ENCODE measurements around the gene TEK. TPM values are rescaled to one million over a fixed set of nuclear protein-coding genes. Genes with fewer than 3 reads are reported as not detected.

The TEK gene
- total RNA-seq, 5 donors from 2014 or later (not counting 1 experiment from before 2014, with no cell fraction given), result 0.16 TPM; not detected in 4

DNA sequence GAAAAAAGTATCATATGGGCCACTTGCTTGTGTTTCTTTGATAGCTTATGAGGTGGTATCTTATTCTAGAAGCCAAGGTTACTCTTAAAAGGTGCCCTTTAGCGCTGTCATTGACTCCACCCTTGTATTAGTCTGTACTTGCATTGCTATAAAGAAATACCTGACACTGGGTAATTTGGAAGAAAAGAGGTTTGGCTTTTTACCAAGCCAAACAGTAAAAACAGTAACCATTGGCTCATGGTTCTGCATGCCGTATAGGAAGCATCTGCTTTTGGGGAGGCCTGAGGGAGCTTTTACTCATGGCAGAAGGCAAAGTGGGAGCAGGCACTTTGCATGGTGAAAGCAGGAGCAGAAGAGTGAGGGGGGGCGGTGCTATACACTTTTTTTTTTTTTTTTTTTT is 87.4 kb downstream of the TEK start:
- H3K9me3 ChIP-seq, result no peaks in the 10 kb centered on the region
- DNase-seq, result no peak
- ChIA-PET CTCF (no interaction called here), POLR2A (no interaction called here)
- no peaks in the 10 kb centered on the region for H3K36me3 ChIP-seq (ENCODE audit: control insufficient read depth in 2 of 2, extremely low read depth in 1 of 2, insufficient read depth in 1 of 2, low read length in 1 of 2)
- no peaks in the 10 kb centered on the region for H3K36me3 Mint-ChIP-seq
- no peak for ATAC-seq (replicated peaks in 1 of 4)
- H3K27me3 Mint-ChIP-seq, result peaks cover 4 to 8% of the 10 kb centered on the region in 2 donors
- H3K4me3 Mint-ChIP-seq, result no peak overlapping the region
- no peak overlapping the region for H3K27ac Mint-ChIP-seq
- no peaks in the 10 kb centered on the region for H3K27me3 ChIP-seq (replicated peaks in 1 of 2; ENCODE audit: control insufficient read depth in 2 of 2, extremely low read depth in 1 of 2, insufficient read depth in 2 of 2, low read length in 1 of 2)
- H3K4me1 Mint-ChIP-seq, result no peaks in the 10 kb centered on the region
- H3K9me3 Mint-ChIP-seq, result no peaks in the 10 kb centered on the region
- no peak overlapping the region for H3K27ac ChIP-seq (ENCODE audit: low read length)
- H3K4me1 ChIP-seq (ENCODE audit: control insufficient read depth in 1 of 2, extremely low read depth in 1 of 2, insufficient read depth in 2 of 2, low read length in 2 of 2), result no peaks in the 10 kb centered on the region
- no CpG with 5 or more reads among the region's 3 CpGs for WGBS (ENCODE audit: insufficient coverage)
- no peak overlapping the region for H3K4me3 ChIP-seq (ENCODE audit: control insufficient read depth in 1 of 2, extremely low read depth in 1 of 2, low read length in 1 of 2)

DNA sequence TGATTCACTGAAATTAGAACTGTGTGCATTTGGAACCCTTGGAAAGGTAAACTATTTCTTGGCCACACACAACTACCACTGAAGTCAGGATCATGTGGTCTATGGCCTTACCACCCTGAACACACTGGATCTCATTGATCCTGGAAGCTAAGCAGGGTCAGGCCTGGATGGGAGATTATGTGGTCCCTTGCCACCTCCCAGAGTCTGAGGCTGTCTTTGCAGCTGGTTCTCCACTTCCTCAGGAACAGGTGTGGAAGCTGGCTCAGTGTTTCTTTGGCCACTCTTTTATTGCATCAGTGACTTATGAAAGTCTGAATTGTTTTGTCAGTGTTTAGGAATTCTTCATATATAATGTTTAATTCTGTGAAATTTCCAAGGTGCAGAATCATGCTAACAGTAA is 89.2 kb downstream of the TEK start:
- CTCF ChIA-PET, result no interaction called here
- Histone ChIP-seq H3K27me3 (replicated peaks in 1 of 2; ENCODE audit: control insufficient read depth in 2 of 2, extremely low read depth in 1 of 2, insufficient read depth in 2 of 2, low read length in 1 of 2) (no peaks in the 10 kb centered on the region), H3K27ac (ENCODE audit: low read length) (no peak overlapping the region), H3K4me1 (ENCODE audit: control insufficient read depth in 1 of 2, extremely low read depth in 1 of 2, insufficient read depth in 2 of 2, low read length in 2 of 2) (no peaks in the 10 kb centered on the region), H3K36me3 (ENCODE audit: control insufficient read depth in 2 of 2, extremely low read depth in 1 of 2, insufficient read depth in 1 of 2, low read length in 1 of 2) (no peaks in the 10 kb centered on the region), H3K4me3 (ENCODE audit: control insufficient read depth in 1 of 2, extremely low read depth in 1 of 2, low read length in 1 of 2) (no peak overlapping the region), H3K9me3 (no peaks in the 10 kb centered on the region)
- no peaks in the 10 kb centered on the region for H3K9me3 Mint-ChIP-seq
- H3K27me3 Mint-ChIP-seq, result peaks cover 4 to 8% of the 10 kb centered on the region in 2 donors
- ATAC-seq (replicated peaks in 1 of 4), result no peak
- no peak overlapping the region for H3K4me3 Mint-ChIP-seq
- H3K4me1 Mint-ChIP-seq, result no peaks in the 10 kb centered on the region
- no peak overlapping the region for H3K27ac Mint-ChIP-seq
- no peak for DNase-seq
- POLR2A ChIA-PET, result no interaction called here
- no peaks in the 10 kb centered on the region for H3K36me3 Mint-ChIP-seq

DNA sequence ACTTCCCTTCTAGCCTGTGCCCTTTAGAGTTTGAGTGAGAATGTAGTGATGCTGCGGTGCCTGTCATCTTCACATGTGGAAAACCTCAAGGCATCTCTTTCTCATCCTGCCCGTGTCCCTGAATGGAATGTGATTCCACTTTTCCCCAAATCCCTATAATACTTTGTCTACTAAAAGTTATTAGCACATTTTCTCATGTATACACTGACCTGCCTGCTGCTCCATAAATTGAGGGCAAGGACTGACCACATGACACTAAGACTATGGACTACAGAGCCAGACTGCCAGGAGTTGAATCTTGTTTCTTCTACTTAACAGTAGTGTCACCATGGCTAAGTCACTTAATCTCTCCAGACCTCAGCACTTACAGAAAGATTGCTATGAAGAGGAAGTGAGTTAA is 93.0 kb downstream of the TEK start:
- Mint-ChIP-seq H3K4me1 (no peaks in the 10 kb centered on the region), H3K27ac (no peak overlapping the region)

DNA sequence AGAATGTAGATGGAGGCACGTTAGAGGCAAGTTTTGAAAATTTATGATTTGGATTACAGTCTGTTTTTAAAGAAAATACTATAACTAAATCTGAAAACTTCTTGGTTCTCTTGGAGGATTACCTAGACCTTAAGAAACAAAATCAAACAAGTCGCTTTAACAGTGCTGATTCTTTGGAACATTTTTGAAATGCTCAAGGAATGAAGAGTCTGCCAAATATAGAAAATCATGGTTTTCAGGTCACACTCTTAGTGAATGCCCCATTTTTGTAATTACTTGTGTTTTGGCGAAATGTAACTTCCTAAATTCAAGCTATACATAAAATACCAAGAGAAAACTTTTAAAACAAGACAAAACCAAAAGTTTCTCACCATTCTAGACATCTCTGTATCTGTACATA is 94.8 kb downstream of the TEK start:
- CTCF ChIA-PET, result interaction anchor here in 1 of 2 donors (0.7 kb wide), 1 partner anchor 310 kb away, joined by 6 read pairs; no protein-coding TSS in a partner anchor

More for the DNA sequence above, 93.0 kb downstream of the TEK start:
- no peak overlapping the region for H3K27ac ChIP-seq (ENCODE audit: low read length)
- ATAC-seq (replicated peaks in 1 of 4) (no peak), DNase-seq (no peak)
- 60% methylated on average over 1 of the region's 2 CpGs for WGBS (ENCODE audit: insufficient coverage)
- H3K27me3 Mint-ChIP-seq, result peaks cover 4 to 8% of the 10 kb centered on the region in 2 donors
- no peaks in the 10 kb centered on the region for H3K36me3 ChIP-seq (ENCODE audit: control insufficient read depth in 2 of 2, extremely low read depth in 1 of 2, insufficient read depth in 1 of 2, low read length in 1 of 2)
- H3K4me3 ChIP-seq (ENCODE audit: control insufficient read depth in 1 of 2, extremely low read depth in 1 of 2, low read length in 1 of 2), result no peak overlapping the region
- ChIA-PET CTCF (no interaction called here), POLR2A (no interaction called here)
- no peaks in the 10 kb centered on the region for H3K9me3 Mint-ChIP-seq
- H3K4me1 ChIP-seq (ENCODE audit: control insufficient read depth in 1 of 2, extremely low read depth in 1 of 2, insufficient read depth in 2 of 2, low read length in 2 of 2), result no peaks in the 10 kb centered on the region
- H3K9me3 ChIP-seq, result no peaks in the 10 kb centered on the region
- no peak overlapping the region for H3K4me3 Mint-ChIP-seq
- no peaks in the 10 kb centered on the region for H3K27me3 ChIP-seq (replicated peaks in 1 of 2; ENCODE audit: control insufficient read depth in 2 of 2, extremely low read depth in 1 of 2, insufficient read depth in 2 of 2, low read length in 1 of 2)
- no peaks in the 10 kb centered on the region for H3K36me3 Mint-ChIP-seq

DNA sequence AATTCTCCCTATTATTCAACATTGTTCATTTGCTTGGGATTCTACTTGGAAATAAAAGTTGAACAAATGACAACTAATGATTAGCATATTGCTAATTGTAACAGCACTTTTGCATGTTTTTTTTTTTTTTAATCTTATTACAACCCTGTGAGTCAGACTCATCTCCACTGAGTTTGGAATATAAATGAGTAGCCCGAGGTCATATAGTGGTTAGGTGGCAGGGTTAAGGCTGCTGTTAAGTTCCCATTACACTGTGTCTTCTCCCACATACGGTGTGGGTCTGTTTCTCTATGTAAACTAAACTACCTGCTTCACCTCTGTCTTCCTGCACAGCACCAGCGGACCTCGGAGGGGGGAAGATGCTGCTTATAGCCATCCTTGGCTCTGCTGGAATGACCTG is 95.6 kb downstream of the TEK start:
- H3K9me3 Mint-ChIP-seq, result no peaks in the 10 kb centered on the region
- ChIA-PET POLR2A (interaction anchor here in 1 of 2 donors (0.6 kb wide), 1 partner anchor 142 kb away, joined by 4 read pairs; no protein-coding TSS in a partner anchor), CTCF (interaction anchor here in 1 of 2 donors (0.7 kb wide), 1 partner anchor 309 kb away, joined by 6 read pairs; no protein-coding TSS in a partner anchor)
- DNase-seq (no peak), ATAC-seq (replicated peaks in 1 of 4) (no peak)
- no peaks in the 10 kb centered on the region for H3K27me3 ChIP-seq (replicated peaks in 1 of 2; ENCODE audit: control insufficient read depth in 2 of 2, extremely low read depth in 1 of 2, insufficient read depth in 2 of 2, low read length in 1 of 2)
- peaks cover 4 to 8% of the 10 kb centered on the region in 2 donors for H3K27me3 Mint-ChIP-seq
- whole genome bisulfite sequencing (ENCODE audit: insufficient coverage), result no CpG with 5 or more reads among the region's 4 CpGs
- H3K4me1 ChIP-seq (ENCODE audit: control insufficient read depth in 1 of 2, extremely low read depth in 1 of 2, insufficient read depth in 2 of 2, low read length in 2 of 2), result no peaks in the 10 kb centered on the region
- H3K36me3 ChIP-seq (ENCODE audit: control insufficient read depth in 2 of 2, extremely low read depth in 1 of 2, insufficient read depth in 1 of 2, low read length in 1 of 2), result no peaks in the 10 kb centered on the region
- no peaks in the 10 kb centered on the region for H3K9me3 ChIP-seq
- no peak overlapping the region for H3K4me3 ChIP-seq (ENCODE audit: control insufficient read depth in 1 of 2, extremely low read depth in 1 of 2, low read length in 1 of 2)
- H3K4me1 Mint-ChIP-seq, result no peaks in the 10 kb centered on the region
- H3K4me3 Mint-ChIP-seq, result no peak overlapping the region
- H3K27ac ChIP-seq (ENCODE audit: low read length), result no peak overlapping the region
- H3K27ac Mint-ChIP-seq, result no peak overlapping the region
- H3K36me3 Mint-ChIP-seq, result no peaks in the 10 kb centered on the region

More for the DNA sequence above, 94.8 kb downstream of the TEK start:
- H3K9me3 ChIP-seq, result no peaks in the 10 kb centered on the region
- no CpG with 5 or more reads among the region's 3 CpGs for WGBS (ENCODE audit: insufficient coverage)
- Mint-ChIP-seq H3K4me3 (no peak overlapping the region), H3K27ac (no peak overlapping the region), H3K27me3 (peaks cover 4 to 8% of the 10 kb centered on the region in 2 donors), H3K4me1 (no peaks in the 10 kb centered on the region), H3K9me3 (no peaks in the 10 kb centered on the region), H3K36me3 (no peaks in the 10 kb centered on the region)
- no peak overlapping the region for H3K27ac ChIP-seq (ENCODE audit: low read length)
- ATAC-seq (replicated peaks in 1 of 4), result no peak
- POLR2A ChIA-PET, result interaction anchor here in 1 of 2 donors (0.6 kb wide), 1 partner anchor 141 kb away, joined by 4 read pairs; no protein-coding TSS in a partner anchor
- H3K4me3 ChIP-seq (ENCODE audit: control insufficient read depth in 1 of 2, extremely low read depth in 1 of 2, low read length in 1 of 2), result no peak overlapping the region
- no peak for DNase-seq
- no peaks in the 10 kb centered on the region for H3K27me3 ChIP-seq (replicated peaks in 1 of 2; ENCODE audit: control insufficient read depth in 2 of 2, extremely low read depth in 1 of 2, insufficient read depth in 2 of 2, low read length in 1 of 2)
- no peaks in the 10 kb centered on the region for H3K36me3 ChIP-seq (ENCODE audit: control insufficient read depth in 2 of 2, extremely low read depth in 1 of 2, insufficient read depth in 1 of 2, low read length in 1 of 2)
- no peaks in the 10 kb centered on the region for H3K4me1 ChIP-seq (ENCODE audit: control insufficient read depth in 1 of 2, extremely low read depth in 1 of 2, insufficient read depth in 2 of 2, low read length in 2 of 2)

DNA sequence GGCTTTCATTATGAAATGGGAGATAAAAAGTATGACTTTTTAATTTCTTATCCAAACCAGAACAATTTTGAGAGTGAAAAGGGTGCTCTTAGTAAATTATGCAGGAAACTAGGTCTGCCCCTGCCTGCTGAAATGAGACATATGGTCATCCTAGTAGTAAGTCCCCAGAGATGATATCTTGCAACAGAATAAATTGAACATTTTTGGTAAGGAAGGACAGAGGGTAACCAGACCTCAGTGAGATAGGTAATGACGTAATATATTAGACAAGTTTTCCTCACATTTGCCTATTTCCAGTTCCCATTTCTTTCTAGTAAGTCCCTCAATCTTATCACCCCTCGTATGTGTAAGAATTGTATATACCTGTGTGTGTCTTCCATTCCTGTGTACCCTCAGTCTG is 96.2 kb downstream of the TEK start:
- WGBS (ENCODE audit: insufficient coverage), result no CpG with 5 or more reads among the region's 2 CpGs
- CTCF ChIA-PET, result no interaction called here
- H3K27ac Mint-ChIP-seq, result no peak overlapping the region

DNA sequence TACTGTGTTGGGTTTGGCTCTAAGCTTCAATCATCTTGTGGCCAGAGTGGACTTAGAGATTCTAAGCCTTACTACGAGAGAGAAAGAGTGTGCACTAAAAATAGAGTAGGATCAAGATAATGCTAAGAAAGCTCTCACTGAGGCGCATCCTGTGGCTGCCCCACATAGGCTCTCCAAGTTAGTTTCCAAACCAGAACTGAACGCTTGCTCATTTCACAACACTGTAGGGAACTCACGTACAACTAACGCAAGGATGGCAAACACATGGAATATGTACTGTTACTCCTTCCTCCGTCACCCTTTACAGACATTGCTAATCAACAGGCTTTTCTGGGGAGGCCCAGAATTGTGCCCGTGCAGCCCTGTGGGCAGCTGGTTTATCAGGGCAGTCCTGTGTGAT is 97.0 kb downstream of the TEK start:
- no peak overlapping the region for H3K4me3 ChIP-seq (ENCODE audit: control insufficient read depth in 1 of 2, extremely low read depth in 1 of 2, low read length in 1 of 2)
- no peak overlapping the region for H3K4me3 Mint-ChIP-seq
- CTCF ChIA-PET, result no interaction called here
- H3K36me3 Mint-ChIP-seq, result no peaks in the 10 kb centered on the region
- no peak overlapping the region for H3K27ac Mint-ChIP-seq
- POLR2A ChIA-PET, result no interaction called here
- H3K9me3 Mint-ChIP-seq, result no peaks in the 10 kb centered on the region
- no peak for ATAC-seq (replicated peaks in 1 of 4)
- H3K9me3 ChIP-seq, result no peaks in the 10 kb centered on the region
- H3K27me3 Mint-ChIP-seq, result no peaks in the 10 kb centered on the region
- H3K27me3 ChIP-seq (replicated peaks in 1 of 2; ENCODE audit: control insufficient read depth in 2 of 2, extremely low read depth in 1 of 2, insufficient read depth in 2 of 2, low read length in 1 of 2), result no peaks in the 10 kb centered on the region
- no peaks in the 10 kb centered on the region for H3K4me1 ChIP-seq (ENCODE audit: control insufficient read depth in 1 of 2, extremely low read depth in 1 of 2, insufficient read depth in 2 of 2, low read length in 2 of 2)
- no peaks in the 10 kb centered on the region for H3K36me3 ChIP-seq (ENCODE audit: control insufficient read depth in 2 of 2, extremely low read depth in 1 of 2, insufficient read depth in 1 of 2, low read length in 1 of 2)
- H3K27ac ChIP-seq (ENCODE audit: low read length), result no peak overlapping the region
- WGBS (ENCODE audit: insufficient coverage), result 96% methylated on average over 4 of the region's 7 CpGs
- DNase-seq, result no peak
- no peaks in the 10 kb centered on the region for H3K4me1 Mint-ChIP-seq

More for the DNA sequence above, 96.2 kb downstream of the TEK start:
- Mint-ChIP-seq H3K4me3 (no peak overlapping the region), H3K4me1 (no peaks in the 10 kb centered on the region), H3K36me3 (no peaks in the 10 kb centered on the region), H3K27me3 (peaks cover 3% of the 10 kb centered on the region in 2 donors), H3K9me3 (no peaks in the 10 kb centered on the region)
- Histone ChIP-seq H3K4me3 (ENCODE audit: control insufficient read depth in 1 of 2, extremely low read depth in 1 of 2, low read length in 1 of 2) (no peak overlapping the region), H3K27me3 (replicated peaks in 1 of 2; ENCODE audit: control insufficient read depth in 2 of 2, extremely low read depth in 1 of 2, insufficient read depth in 2 of 2, low read length in 1 of 2) (no peaks in the 10 kb centered on the region), H3K9me3 (no peaks in the 10 kb centered on the region), H3K27ac (ENCODE audit: low read length) (no peak overlapping the region), H3K36me3 (ENCODE audit: control insufficient read depth in 2 of 2, extremely low read depth in 1 of 2, insufficient read depth in 1 of 2, low read length in 1 of 2) (no peaks in the 10 kb centered on the region), H3K4me1 (ENCODE audit: control insufficient read depth in 1 of 2, extremely low read depth in 1 of 2, insufficient read depth in 2 of 2, low read length in 2 of 2) (no peaks in the 10 kb centered on the region)
- POLR2A ChIA-PET, result no interaction called here
- DNase-seq (no peak), ATAC-seq (replicated peaks in 1 of 4) (no peak)

Measured in T-cell (primary cell).